LNCAP (cell line): ENCODE data around the gene CXCL1.

Experiments used
- CTCF ChIP-seq: fragments of 450-650 bp; IDR thresholded peaks from 2 replicates; pipeline ENCODE4 v1.5.1; 2017; ENCODE audit warnings: mild to moderate bottlenecking

Gene CXCL1

GRCh38 chr4:73885574-73886267 is 16.5 kb downstream of the CXCL1 start:
- no peak for TF ChIP-seq CTCF

DNA sequence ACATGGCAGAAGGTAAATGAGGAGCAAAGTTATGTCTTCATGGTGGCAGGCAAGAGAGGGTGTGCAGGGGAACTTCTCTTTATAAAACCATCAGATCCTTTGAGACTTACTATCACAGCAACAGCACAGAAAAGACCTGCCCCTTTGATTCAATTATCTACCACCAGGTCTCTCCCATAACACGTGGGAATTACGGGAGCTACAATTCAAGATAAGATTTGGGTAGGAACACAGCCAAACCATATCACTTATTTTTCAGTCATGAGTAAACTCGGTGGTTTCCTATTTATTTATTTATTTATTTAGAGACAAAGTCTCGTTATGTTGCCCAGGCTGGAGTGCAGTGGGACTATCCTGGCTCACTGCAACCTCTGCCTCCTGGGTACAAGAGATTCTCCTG is 22.1 kb downstream of the CXCL1 start:
- no peak for TF ChIP-seq CTCF

DNA sequence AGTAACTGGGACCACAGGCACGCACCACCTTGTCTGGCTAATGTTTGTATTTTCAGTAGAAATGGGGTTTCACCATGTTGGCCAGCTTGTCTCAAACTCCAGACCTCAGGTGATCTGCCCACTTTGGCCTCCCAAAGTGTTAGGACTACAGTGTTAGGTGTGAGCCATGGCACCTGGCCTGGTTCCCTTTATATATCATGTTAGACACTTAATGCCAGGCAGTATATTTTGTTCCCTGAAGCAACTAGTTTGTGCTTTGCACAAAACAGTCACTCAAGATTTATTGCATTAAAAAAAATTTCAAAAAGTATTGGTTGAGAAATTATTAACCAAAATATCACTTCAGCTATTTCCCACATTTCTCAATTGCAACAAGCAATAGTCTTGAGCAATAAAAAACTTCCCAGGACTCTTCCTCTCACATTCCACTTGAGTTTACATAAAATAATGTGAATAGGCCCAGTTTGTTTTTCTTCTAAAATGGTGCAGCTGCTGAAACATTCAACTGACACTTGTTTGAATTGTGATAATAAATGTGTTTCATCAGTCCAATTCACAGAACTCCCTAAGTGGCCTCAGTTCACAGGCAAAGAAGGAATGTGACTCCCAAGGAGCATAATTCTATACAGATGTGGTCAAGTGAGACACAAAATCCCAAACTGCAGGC is 22.7 kb downstream of the CXCL1 start:
- no peak for TF ChIP-seq CTCF

DNA sequence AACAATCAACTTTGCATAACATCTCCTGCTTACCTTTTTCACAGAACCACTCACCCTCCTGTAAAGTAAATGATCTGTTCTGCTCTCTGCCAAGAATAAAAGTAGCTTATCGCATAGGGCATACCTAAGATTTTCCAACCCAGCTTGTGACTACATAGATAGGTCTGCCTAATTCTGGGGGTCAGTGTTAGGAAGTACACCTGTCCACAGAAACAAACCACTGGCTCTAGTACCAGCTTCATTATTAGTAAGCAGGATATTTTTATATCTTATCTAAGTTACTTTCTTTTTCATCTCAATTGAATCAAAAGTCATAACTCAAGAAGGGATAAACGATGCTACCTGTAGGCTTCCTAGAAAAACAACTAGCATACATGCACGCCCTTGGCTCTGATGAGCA is 23.8 kb downstream of the CXCL1 start:
- TF ChIP-seq CTCF, result no peak

GRCh38 chr4:73894001-73894400 is 24.8 kb downstream of the CXCL1 start:
- no peak for TF ChIP-seq CTCF

- TF ChIP-seq CTCF, result no peak
Observed at GRCh38 chr4:73895201-73896175, 26.3 kb downstream of the CXCL1 start.

- no peak for TF ChIP-seq CTCF
Observed at GRCh38 chr4:73896416-73896815, 27.2 kb downstream of the CXCL1 start.
